ENCODE data around the gene COLEC11. TPM values are rescaled to one million over a fixed set of nuclear protein-coding genes. Genes with fewer than 3 reads are reported as not detected.

COLEC11 gene
- polyA plus RNA-seq, 2 of the 4 experiments (the other 2 are of a cell fraction) = 0.30 to 0.97 TPM

DNA sequence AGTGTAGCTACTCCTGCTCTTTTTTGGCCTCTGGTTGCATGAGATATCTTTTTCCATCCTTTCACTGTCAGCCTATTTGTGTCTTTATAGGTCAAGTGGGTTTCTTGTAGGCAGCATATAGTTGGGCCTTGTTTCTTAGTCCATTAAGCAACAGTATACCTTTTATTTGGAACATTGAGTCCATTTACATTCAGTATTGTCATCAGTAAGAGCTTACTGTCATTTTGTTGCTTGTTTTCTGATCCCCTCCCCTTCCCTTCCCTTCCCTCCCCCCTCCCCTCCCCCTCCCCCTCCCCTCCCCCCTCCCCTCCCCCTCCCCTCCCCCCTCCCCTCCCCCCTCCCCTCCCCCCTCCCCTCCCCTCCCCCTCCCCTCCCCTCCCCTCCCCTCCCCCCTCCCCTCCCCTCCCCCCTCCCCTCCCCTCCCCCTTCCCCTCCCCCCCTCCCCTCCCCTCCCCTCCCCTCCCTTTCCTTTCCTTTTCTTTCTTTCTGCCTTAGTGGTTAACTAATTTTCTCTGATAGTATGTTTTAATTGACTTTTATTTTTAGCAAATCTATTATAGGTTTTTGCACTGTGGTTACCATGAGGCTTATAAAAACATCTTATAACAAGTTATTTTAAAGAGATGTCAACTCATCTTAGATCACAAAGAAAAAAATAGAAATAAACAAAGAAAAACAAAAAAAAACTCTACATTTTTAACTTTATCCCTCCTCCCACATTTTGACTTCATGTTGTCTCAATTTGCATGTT, 95.3 kb downstream of the COLEC11 start:
- Histone ChIP-seq H3K4me2 (no peak overlapping the region), H3K27ac (no peak overlapping the region), H3K9me3 (no peaks in the 10 kb centered on the region), H3K4me1 (no peaks in the 10 kb centered on the region), H3K4me3 (no peak overlapping the region)
- POLR2A ChIA-PET = no interaction called here
- CTCF ChIA-PET = interaction anchor here (0.8 kb wide), 1 partner anchor 269 kb away, joined by 4 read pairs; no protein-coding TSS in a partner anchor
- DNase-seq (ENCODE audit: low read depth in 1 of 2, low spot score in 1 of 2) (no peak), ATAC-seq (no peak), FAIRE-seq (no peak)
- TF ChIP-seq FOXS1 (CRISPR knock-in tag; IDR thresholded peaks at IDR 0.05) (no peak), EHF (CRISPR knock-in tag; IDR thresholded peaks at IDR 0.05) (no peak), POLR2A (IDR thresholded peaks at IDR 0.05; ENCODE audit: low read length) (no peak), KDM1A (IDR thresholded peaks at IDR 0.05; ENCODE audit: low read depth) (no peak), RCOR1 (IDR thresholded peaks at IDR 0.05; ENCODE audit: low read depth, low read length) (no peak), GATA3 (IDR thresholded peaks at IDR 0.05; ENCODE audit: borderline replicate concordance) (no peak), EHMT2 (IDR thresholded peaks at IDR 0.05; ENCODE audit: low read depth) (no peak), POLR2AphosphoS2 (conservative IDR thresholded peaks at IDR 0.05; ENCODE audit: low read length) (no peak), ZSCAN20 (CRISPR knock-in tag; IDR thresholded peaks at IDR 0.05) (no peak), ZFP36 (IDR thresholded peaks at IDR 0.05; ENCODE audit: borderline replicate concordance, partially characterized antibody) (no peak), EP300 (IDR thresholded peaks at IDR 0.05) (no peak), MAZ (IDR thresholded peaks at IDR 0.05; ENCODE audit: borderline replicate concordance, low read depth, low read length) (no peak), TFCP2L1 (CRISPR knock-in tag; IDR thresholded peaks at IDR 0.05) (no peak)
- TF ChIP-seq, protein P1, sequence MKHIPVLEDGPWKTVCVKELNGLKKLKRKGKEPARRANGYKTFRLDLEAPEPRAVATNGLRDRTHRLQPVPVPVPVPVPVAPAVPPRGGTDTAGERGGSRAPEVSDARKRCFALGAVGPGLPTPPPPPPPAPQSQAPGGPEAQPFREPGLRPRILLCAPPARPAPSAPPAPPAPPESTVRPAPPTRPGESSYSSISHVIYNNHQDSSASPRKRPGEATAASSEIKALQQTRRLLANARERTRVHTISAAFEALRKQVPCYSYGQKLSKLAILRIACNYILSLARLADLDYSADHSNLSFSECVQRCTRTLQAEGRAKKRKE (CRISPR knock-in tag; IDR thresholded peaks at IDR 0.05; ENCODE audit: low read depth) = no peak
- TF ChIP-seq, protein P2, sequence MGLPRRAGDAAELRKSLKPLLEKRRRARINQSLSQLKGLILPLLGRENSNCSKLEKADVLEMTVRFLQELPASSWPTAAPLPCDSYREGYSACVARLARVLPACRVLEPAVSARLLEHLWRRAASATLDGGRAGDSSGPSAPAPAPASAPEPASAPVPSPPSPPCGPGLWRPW (IDR thresholded peaks at IDR 0.05) = no peak
- TF ChIP-seq, protein P3, sequence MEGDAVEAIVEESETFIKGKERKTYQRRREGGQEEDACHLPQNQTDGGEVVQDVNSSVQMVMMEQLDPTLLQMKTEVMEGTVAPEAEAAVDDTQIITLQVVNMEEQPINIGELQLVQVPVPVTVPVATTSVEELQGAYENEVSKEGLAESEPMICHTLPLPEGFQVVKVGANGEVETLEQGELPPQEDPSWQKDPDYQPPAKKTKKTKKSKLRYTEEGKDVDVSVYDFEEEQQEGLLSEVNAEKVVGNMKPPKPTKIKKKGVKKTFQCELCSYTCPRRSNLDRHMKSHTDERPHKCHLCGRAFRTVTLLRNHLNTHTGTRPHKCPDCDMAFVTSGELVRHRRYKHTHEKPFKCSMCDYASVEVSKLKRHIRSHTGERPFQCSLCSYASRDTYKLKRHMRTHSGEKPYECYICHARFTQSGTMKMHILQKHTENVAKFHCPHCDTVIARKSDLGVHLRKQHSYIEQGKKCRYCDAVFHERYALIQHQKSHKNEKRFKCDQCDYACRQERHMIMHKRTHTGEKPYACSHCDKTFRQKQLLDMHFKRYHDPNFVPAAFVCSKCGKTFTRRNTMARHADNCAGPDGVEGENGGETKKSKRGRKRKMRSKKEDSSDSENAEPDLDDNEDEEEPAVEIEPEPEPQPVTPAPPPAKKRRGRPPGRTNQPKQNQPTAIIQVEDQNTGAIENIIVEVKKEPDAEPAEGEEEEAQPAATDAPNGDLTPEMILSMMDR (IDR thresholded peaks at IDR 0.05) = no peak
- TF ChIP-seq, protein P4, sequence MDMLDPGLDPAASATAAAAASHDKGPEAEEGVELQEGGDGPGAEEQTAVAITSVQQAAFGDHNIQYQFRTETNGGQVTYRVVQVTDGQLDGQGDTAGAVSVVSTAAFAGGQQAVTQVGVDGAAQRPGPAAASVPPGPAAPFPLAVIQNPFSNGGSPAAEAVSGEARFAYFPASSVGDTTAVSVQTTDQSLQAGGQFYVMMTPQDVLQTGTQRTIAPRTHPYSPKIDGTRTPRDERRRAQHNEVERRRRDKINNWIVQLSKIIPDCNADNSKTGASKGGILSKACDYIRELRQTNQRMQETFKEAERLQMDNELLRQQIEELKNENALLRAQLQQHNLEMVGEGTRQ (IDR thresholded peaks at IDR 0.05) = no peak
- TF ChIP-seq, protein P5, sequence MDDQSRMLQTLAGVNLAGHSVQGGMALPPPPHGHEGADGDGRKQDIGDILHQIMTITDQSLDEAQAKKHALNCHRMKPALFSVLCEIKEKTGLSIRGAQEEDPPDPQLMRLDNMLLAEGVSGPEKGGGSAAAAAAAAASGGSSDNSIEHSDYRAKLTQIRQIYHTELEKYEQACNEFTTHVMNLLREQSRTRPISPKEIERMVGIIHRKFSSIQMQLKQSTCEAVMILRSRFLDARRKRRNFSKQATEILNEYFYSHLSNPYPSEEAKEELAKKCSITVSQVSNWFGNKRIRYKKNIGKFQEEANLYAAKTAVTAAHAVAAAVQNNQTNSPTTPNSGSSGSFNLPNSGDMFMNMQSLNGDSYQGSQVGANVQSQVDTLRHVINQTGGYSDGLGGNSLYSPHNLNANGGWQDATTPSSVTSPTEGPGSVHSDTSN (IDR thresholded peaks at IDR 0.05) = no peak

DNA sequence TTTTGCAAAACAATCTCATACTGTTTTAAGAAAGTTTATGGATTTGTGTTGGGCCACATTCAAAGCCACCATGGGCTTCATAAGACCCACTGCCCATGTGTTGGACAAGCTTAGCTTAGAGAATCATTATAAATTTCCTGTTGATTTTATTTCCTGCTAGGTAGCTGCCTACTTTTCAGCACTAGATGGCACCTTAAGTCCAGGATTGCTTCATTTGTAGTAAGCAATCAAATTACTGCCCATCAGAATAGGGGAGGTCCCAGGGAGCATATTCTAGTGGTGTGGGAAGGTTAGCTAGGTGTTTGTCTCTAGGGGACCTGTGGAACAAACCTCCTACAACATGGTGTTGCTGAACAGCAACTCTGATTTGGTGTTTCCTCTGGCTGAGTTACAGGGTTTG, 97.5 kb downstream of the COLEC11 start:
- ATAC-seq = peak; percentile 78 to 86; a peak in 5 of 6 replicates
- CTCF ChIA-PET = interaction anchor here (0.6 to 3.3 kb wide), 16 partner anchors 9 to 704 kb away, joined by 3 to 18 read pairs (median 5); no protein-coding TSS in a partner anchor

More for the DNA sequence above, 97.5 kb downstream of the COLEC11 start:
- POLR2A ChIA-PET = no interaction called here
- no peak overlapping the region for H3K4me2 ChIP-seq
- peak; percentile 74 for FAIRE-seq
- no peaks in the 10 kb centered on the region for H3K9me3 ChIP-seq
- TF ChIP-seq BHLHE40 (IDR thresholded peaks at IDR 0.05; ENCODE audit: low read depth, low read length) (no peak), GATA3 (IDR thresholded peaks at IDR 0.05; ENCODE audit: borderline replicate concordance) (no peak), SMC3 (IDR thresholded peaks at IDR 0.05) (peak; percentile 42; the same call in 1 of the 3 replicates), CHD4 (IDR thresholded peaks at IDR 0.05; ENCODE audit: borderline replicate concordance) (no peak), HOXA7 (CRISPR knock-in tag; IDR thresholded peaks at IDR 0.05) (no peak), RAD21 (conservative IDR thresholded peaks at IDR 0.05 in 1 of 2, IDR thresholded peaks at IDR 0.05 in 1 of 2) (peak; percentile 66 to 84)
- TF ChIP-seq, protein P3 (IDR thresholded peaks at IDR 0.05) = peak; percentile 61
- H3K4me3 ChIP-seq = no peak overlapping the region
- DNase-seq (ENCODE audit: low read depth in 1 of 2, low spot score in 1 of 2) = peak; percentile 40 to 49
- no peaks in the 10 kb centered on the region for H3K4me1 ChIP-seq
- H3K27ac ChIP-seq = no peak overlapping the region
